ENCODE data around the gene SNRNP35.

The SNRNP35 gene

GRCh38 chr12:123471374-123472068 is 13.6 kb downstream of the SNRNP35 start:
- Histone ChIP-seq H3F3A (ENCODE audit: insufficient read depth, low read length) (no peaks in the 10 kb centered on the region), H3K27ac (ENCODE audit: low read length) (no peak overlapping the region), H4K20me1 (ENCODE audit: insufficient read depth, low read length) (no peaks in the 10 kb centered on the region), H3K27me3 (replicated peaks; ENCODE audit: insufficient read depth, low read length) (no peaks in the 10 kb centered on the region), H3K4me1 (ENCODE audit: low read length) (no peaks in the 10 kb centered on the region), H3K79me2 (ENCODE audit: low read length) (no peaks in the 10 kb centered on the region), H3K36me3 (replicated peaks; ENCODE audit: insufficient read depth, low read length) (no peaks in the 10 kb centered on the region), H3K4me2 (ENCODE audit: low read depth, low read length) (no peak overlapping the region), H3K9ac (ENCODE audit: low read length) (no peak overlapping the region), H3K9me2 (replicated peaks; ENCODE audit: insufficient read depth, low read length) (no peaks in the 10 kb centered on the region), H3K4me3 (ENCODE audit: low read length) (no peak overlapping the region), H2AFZ (ENCODE audit: low read length) (no peak overlapping the region), H3K9me3 (replicated peaks; ENCODE audit: insufficient read depth, low read length) (no peaks in the 10 kb centered on the region)
- no peak for DNase-seq
- TF ChIP-seq EZH2 (optimal IDR thresholded peaks at IDR 0.05; ENCODE audit: low read depth, low read length) (no peak), CTCF (IDR thresholded peaks at IDR 0.05; ENCODE audit: low read length) (no peak), EZH2phosphoT487 (IDR thresholded peaks at IDR 0.05; ENCODE audit: low read length) (no peak)

GRCh38 chr12:123472438-123472849 is 14.5 kb downstream of the SNRNP35 start:
- no peaks in the 10 kb centered on the region for H3K4me1 ChIP-seq (ENCODE audit: low read length)
- no peak overlapping the region for H3K4me3 ChIP-seq (ENCODE audit: low read length)
- no peak overlapping the region for H3K9ac ChIP-seq (ENCODE audit: low read length)
- H3K27ac ChIP-seq (ENCODE audit: low read length): no peak overlapping the region
- H3K9me2 ChIP-seq (replicated peaks; ENCODE audit: insufficient read depth, low read length): no peaks in the 10 kb centered on the region
- no peaks in the 10 kb centered on the region for H3K27me3 ChIP-seq (replicated peaks; ENCODE audit: insufficient read depth, low read length)
- H3K4me2 ChIP-seq (ENCODE audit: low read depth, low read length): no peak overlapping the region
- H2AFZ ChIP-seq (ENCODE audit: low read length): no peak overlapping the region
- no peaks in the 10 kb centered on the region for H4K20me1 ChIP-seq (ENCODE audit: insufficient read depth, low read length)
- TF ChIP-seq EZH2 (optimal IDR thresholded peaks at IDR 0.05; ENCODE audit: low read depth, low read length): no peak
- no peak for TF ChIP-seq CTCF (IDR thresholded peaks at IDR 0.05; ENCODE audit: low read length)
- no peak for TF ChIP-seq EZH2phosphoT487 (IDR thresholded peaks at IDR 0.05; ENCODE audit: low read length)
- H3F3A ChIP-seq (ENCODE audit: insufficient read depth, low read length): no peaks in the 10 kb centered on the region
- no peak for DNase-seq
- H3K79me2 ChIP-seq (ENCODE audit: low read length): no peaks in the 10 kb centered on the region
- no peaks in the 10 kb centered on the region for H3K9me3 ChIP-seq (replicated peaks; ENCODE audit: insufficient read depth, low read length)
- no peaks in the 10 kb centered on the region for H3K36me3 ChIP-seq (replicated peaks; ENCODE audit: insufficient read depth, low read length)

GRCh38 chr12:123474485-123475245 is 16.7 kb downstream of the SNRNP35 start:
- no peak overlapping the region for H3K27ac ChIP-seq (ENCODE audit: low read length)
- TF ChIP-seq CTCF (IDR thresholded peaks at IDR 0.05; ENCODE audit: low read length): no peak
- TF ChIP-seq EZH2phosphoT487 (IDR thresholded peaks at IDR 0.05; ENCODE audit: low read length): no peak
- no peak for TF ChIP-seq EZH2 (optimal IDR thresholded peaks at IDR 0.05; ENCODE audit: low read depth, low read length)
- H3K79me2 ChIP-seq (ENCODE audit: low read length): no peaks in the 10 kb centered on the region
- no peaks in the 10 kb centered on the region for H3K36me3 ChIP-seq (replicated peaks; ENCODE audit: insufficient read depth, low read length)
- no peak overlapping the region for H3K9ac ChIP-seq (ENCODE audit: low read length)
- no peak overlapping the region for H3K4me3 ChIP-seq (ENCODE audit: low read length)
- no peaks in the 10 kb centered on the region for H4K20me1 ChIP-seq (ENCODE audit: insufficient read depth, low read length)
- H3K9me3 ChIP-seq (replicated peaks; ENCODE audit: insufficient read depth, low read length): no peaks in the 10 kb centered on the region
- no peaks in the 10 kb centered on the region for H3K4me1 ChIP-seq (ENCODE audit: low read length)
- no peaks in the 10 kb centered on the region for H3F3A ChIP-seq (ENCODE audit: insufficient read depth, low read length)
- no peak overlapping the region for H2AFZ ChIP-seq (ENCODE audit: low read length)
- no peaks in the 10 kb centered on the region for H3K27me3 ChIP-seq (replicated peaks; ENCODE audit: insufficient read depth, low read length)
- no peaks in the 10 kb centered on the region for H3K9me2 ChIP-seq (replicated peaks; ENCODE audit: insufficient read depth, low read length)
- DNase-seq: no peak
- H3K4me2 ChIP-seq (ENCODE audit: low read depth, low read length): no peak overlapping the region
